HG02759 (cell line): ENCODE results near the gene CD84.
A peak's percentile ranks its signal among the peaks of the same experiment; 100 is the strongest.
"Not testable (repeated sequence)": the region's sequence is repeated elsewhere in the genome, so short reads cannot be mapped to it uniquely, and the experiment has no call there.

Source experiments
- ATAC-seq: cut with Tn5 transposase; IDR thresholded peaks from one replicate; pipeline ENCODE4 v1.9.1; 2021; ENCODE audit warnings: mild to moderate bottlenecking, moderate library complexity; ENCODE audit not compliant: unreplicated experiment

The CD84 gene

GRCh38 chr1:160544647-160545046 is 34.6 kb downstream of the CD84 start:
- ATAC-seq = no peak

- ATAC-seq = no peak
Observed at GRCh38 chr1:160542303-160542945, 36.9 kb downstream of the CD84 start.

GRCh38 chr1:160541622-160542302 is 37.5 kb downstream of the CD84 start:
- no peak for ATAC-seq

GRCh38 chr1:160540859-160541233 is 38.5 kb downstream of the CD84 start:
- no peak for ATAC-seq

GRCh38 chr1:160539990-160540858 is 39.1 kb downstream of the CD84 start:
- peak; percentile 94 for ATAC-seq

GRCh38 chr1:160539684-160539989 is 39.7 kb downstream of the CD84 start:
- no peak for ATAC-seq

GRCh38 chr1:160538985-160539651 is 40.2 kb downstream of the CD84 start:
- ATAC-seq = no peak

- ATAC-seq = no peak
Observed at GRCh38 chr1:160537714-160538665, 41.3 kb downstream of the CD84 start.

GRCh38 chr1:160534823-160535605 is 44.3 kb downstream of the CD84 start:
- no peak for ATAC-seq

GRCh38 chr1:160532557-160532813 is 46.8 kb downstream of the CD84 start:
- ATAC-seq = not testable (repeated sequence)

- not testable (repeated sequence) for ATAC-seq
Observed at GRCh38 chr1:160531809-160532556, 47.3 kb downstream of the CD84 start.

GRCh38 chr1:160529401-160529952 is 49.8 kb downstream of the CD84 start:
- not testable (repeated sequence) for ATAC-seq

- ATAC-seq = not testable (repeated sequence)
Observed at GRCh38 chr1:160523789-160524188, 55.5 kb downstream of the CD84 start.

- ATAC-seq = peak; percentile 61
Observed at GRCh38 chr1:160522622-160523345, 56.5 kb downstream of the CD84 start, which contains the start of gene SLAMF6. Gene SLAMF6 (minus strand): TSS chr1:160523255. CDS start chr1:160523192, 63 bp downstream.

- ATAC-seq = peak; percentile 16
Observed at GRCh38 chr1:160522136-160522535, 57.2 kb downstream of the CD84 start.

- ATAC-seq = no peak
Observed at GRCh38 chr1:160521554-160521953, 57.7 kb downstream of the CD84 start.

- peak; percentile 32 for ATAC-seq
Observed at GRCh38 chr1:160520999-160521398, 58.3 kb downstream of the CD84 start.

GRCh38 chr1:160520582-160520981 is 58.7 kb downstream of the CD84 start:
- ATAC-seq = no peak
